Endodermal cell (in vitro differentiated cells): ENCODE measurements around the gene CCND2. TPM values are rescaled to one million over a fixed set of nuclear protein-coding genes. Genes with fewer than 3 reads are reported as not detected.

Source experiments
- DNase-seq: peaks from one replicate; pipeline ENCODE4 v3.0.0-alpha.2; 2017
- H3K27ac ChIP-seq: 2 replicates; pipeline ENCODE4 v1.5.1; 2013; ENCODE audit warnings: mild to moderate bottlenecking, low read depth, low read length, moderate library complexity
- H3K27me3 ChIP-seq: 2 replicates; pipeline ENCODE4 v1.6.1; 2013; ENCODE audit warnings: mild to moderate bottlenecking, low read length, moderate library complexity; ENCODE audit not compliant: insufficient read depth, control insufficient read depth, poor library complexity, severe bottlenecking
- H3K36me3 ChIP-seq: 2 replicates; pipeline ENCODE4 v1.7.0; 2013; ENCODE audit warnings: mild to moderate bottlenecking, low read length, moderate library complexity; ENCODE audit not compliant: control insufficient read depth, insufficient read depth
- H3K4me1 ChIP-seq: one replicate; pipeline ENCODE4 v1.7.0; 2013; ENCODE audit warnings: low read length; ENCODE audit not compliant: control insufficient read depth, insufficient read depth
- H3K4me3 ChIP-seq: 2 replicates; pipeline ENCODE4 v1.5.1; 2013; ENCODE audit warnings: mild to moderate bottlenecking, low read length, moderate library complexity
- H3K9ac ChIP-seq: 2 replicates; pipeline ENCODE4 v1.6.1; 2013; ENCODE audit warnings: mild to moderate bottlenecking, low read length, moderate library complexity; ENCODE audit not compliant: poor library complexity, severe bottlenecking; ENCODE audit errors: extremely low read depth
- H3K9me3 ChIP-seq: 2 replicates; pipeline ENCODE4 v1.6.1; 2013; ENCODE audit warnings: mild to moderate bottlenecking, low read length, moderate library complexity; ENCODE audit not compliant: control insufficient read depth
- H3K27ac Mint-ChIP-seq: 2 replicates; pipeline ENCODE4 v1.8.0; 2020; ENCODE audit warnings: mixed read lengths
- H3K27me3 Mint-ChIP-seq: 2 replicates; pipeline ENCODE4 v1.8.0; 2021; ENCODE audit warnings: mild to moderate bottlenecking, mixed read lengths; ENCODE audit not compliant: insufficient read depth
- H3K36me3 Mint-ChIP-seq: 2 replicates; pipeline ENCODE4 v1.8.0; 2020; ENCODE audit warnings: low read depth, mixed read lengths
- H3K4me1 Mint-ChIP-seq: 2 replicates; pipeline ENCODE4 v1.8.0; 2020; ENCODE audit warnings: mixed read lengths
- H3K4me3 Mint-ChIP-seq: 2 replicates; pipeline ENCODE4 v1.8.0; 2020; ENCODE audit warnings: mild to moderate bottlenecking, moderate library complexity, mixed read lengths
- H3K9me3 Mint-ChIP-seq: 2 replicates; pipeline ENCODE4 v1.8.0; 2020; ENCODE audit warnings: mild to moderate bottlenecking, mixed read lengths
- CTCF ChIP-seq: fragments of 200-600 bp; sonication (generic); conservative IDR thresholded peaks from 2 replicates; pipeline ENCODE4 v1.5.0; 2021; ENCODE audit warnings: antibody characterized with exemption, mild to moderate bottlenecking
- WGBS, 2 experiments: methylation state at CpG; one replicate each; pipeline versions ENCODE4 v1.1.5 to v1.1.7; 2013; ENCODE audit warnings: missing lambda C conversion rate in 2 of 2, mixed read lengths in 1 of 2; ENCODE audit not compliant: insufficient coverage in 1 of 2, insufficient read length in 1 of 2; 5-methylcytosine and 5-hydroxymethylcytosine counted together
- total RNA-seq, 2 donors: library from RNA; stranded (reverse); fragmentation: NEBNext Ultra II Directional in 1 of 2; extraction: Animal tissue kit (Norgen Biotek cat#: 25700) in 1 of 2; gene quantifications; 2 replicates in 1 of 2; 3 replicates in 1 of 2; pipeline ENCODE4 v1.2.1, GENCODE V29; 2021

The CCND2 gene
- total RNA-seq, 2 donors from 2014 or later, result 286 to 362 TPM

- peaks cover 36% of the 10 kb centered on the region for H3K4me1 Mint-ChIP-seq
- no peak overlapping the region for H3K9ac ChIP-seq
- no peaks in the 10 kb centered on the region for H3K9me3 Mint-ChIP-seq
- peaks cover 14% of the 10 kb centered on the region for H3K4me1 ChIP-seq
- peaks cover 56% of the 10 kb centered on the region for H3K27me3 Mint-ChIP-seq
- H3K36me3 Mint-ChIP-seq, result peaks cover 23% of the 10 kb centered on the region
- no peak for TF ChIP-seq CTCF
- H3K4me3 ChIP-seq, result peak overlapping the region; percentile 95
- H3K27me3 ChIP-seq, result peaks cover 54% of the 10 kb centered on the region
- peak overlapping the region; percentile 94 for H3K4me3 Mint-ChIP-seq
- H3K9me3 ChIP-seq, result no peaks in the 10 kb centered on the region
- DNase-seq, result no peak
- 0% methylated on average over 1 to 10 of the region's 10 CpGs for WGBS, 2 experiments
- peak overlapping the region; percentile 96 for H3K27ac Mint-ChIP-seq
- H3K36me3 ChIP-seq, result peaks cover 12% of the 10 kb centered on the region
- H3K27ac ChIP-seq, result no peak overlapping the region
These were observed 300 bp upstream of the CCND2 start for GRCh38 chr12:4273273-4273651.

- H3K27ac ChIP-seq, result no peak overlapping the region
- Mint-ChIP-seq H3K36me3 (peaks cover 35% of the 10 kb centered on the region), H3K27ac (peak overlapping the region; percentile 96), H3K4me3 (peak overlapping the region; percentile 94), H3K27me3 (peaks cover 49% of the 10 kb centered on the region), H3K4me1 (peaks cover 42% of the 10 kb centered on the region), H3K9me3 (no peaks in the 10 kb centered on the region)
- TF ChIP-seq CTCF, result no peak
- no peaks in the 10 kb centered on the region for H3K9me3 ChIP-seq
- peak overlapping the region; percentile 93 for H3K9ac ChIP-seq
- peak; percentile 78 for DNase-seq
- peaks cover 19% of the 10 kb centered on the region for H3K4me1 ChIP-seq
- peaks cover 48% of the 10 kb centered on the region for H3K27me3 ChIP-seq
- peak overlapping the region; percentile 95 for H3K4me3 ChIP-seq
- WGBS, 2 experiments, result 0% methylated on average over 8 to 38 of the region's 42 CpGs
- H3K36me3 ChIP-seq, result peaks cover 21% of the 10 kb centered on the region
These were observed 944 bp downstream of the CCND2 start for GRCh38 chr12:4274396-4275015.

- WGBS, 2 experiments, result 0% methylated on average over 25 to 39 of the region's 43 CpGs
- peak overlapping the region; percentile 94 for H3K4me3 Mint-ChIP-seq
- DNase-seq, result no peak
- H3K36me3 Mint-ChIP-seq, result peaks cover 43% of the 10 kb centered on the region
- peak overlapping the region; percentile 71 for H3K27ac ChIP-seq
- no peaks in the 10 kb centered on the region for H3K9me3 ChIP-seq
- H3K27ac Mint-ChIP-seq, result peak overlapping the region; percentile 96
- H3K4me1 Mint-ChIP-seq, result peaks cover 43% of the 10 kb centered on the region
- H3K9ac ChIP-seq, result peak overlapping the region; percentile 93
- H3K9me3 Mint-ChIP-seq, result no peaks in the 10 kb centered on the region
- no peak for TF ChIP-seq CTCF
- peaks cover 22% of the 10 kb centered on the region for H3K4me1 ChIP-seq
- peak overlapping the region; percentile 95 for H3K4me3 ChIP-seq
- peaks cover 45% of the 10 kb centered on the region for H3K27me3 Mint-ChIP-seq
- H3K27me3 ChIP-seq, result peaks cover 43% of the 10 kb centered on the region
- peaks cover 28% of the 10 kb centered on the region for H3K36me3 ChIP-seq
These were observed 1.7 kb downstream of the CCND2 start for GRCh38 chr12:4275016-4275869.
